GM19463 (cell line): ENCODE measurements around the gene COL4A4.
"Not testable (repeated sequence)": the region's sequence is repeated elsewhere in the genome, so short reads cannot be mapped to it uniquely, and the experiment has no call there.

Experiments
- ATAC-seq: cut with Tn5 transposase; IDR thresholded peaks from one replicate; pipeline ENCODE4 v1.9.1; 2021; ENCODE audit warnings: mild to moderate bottlenecking, moderate library complexity; ENCODE audit not compliant: unreplicated experiment

The COL4A4 gene

DNA sequence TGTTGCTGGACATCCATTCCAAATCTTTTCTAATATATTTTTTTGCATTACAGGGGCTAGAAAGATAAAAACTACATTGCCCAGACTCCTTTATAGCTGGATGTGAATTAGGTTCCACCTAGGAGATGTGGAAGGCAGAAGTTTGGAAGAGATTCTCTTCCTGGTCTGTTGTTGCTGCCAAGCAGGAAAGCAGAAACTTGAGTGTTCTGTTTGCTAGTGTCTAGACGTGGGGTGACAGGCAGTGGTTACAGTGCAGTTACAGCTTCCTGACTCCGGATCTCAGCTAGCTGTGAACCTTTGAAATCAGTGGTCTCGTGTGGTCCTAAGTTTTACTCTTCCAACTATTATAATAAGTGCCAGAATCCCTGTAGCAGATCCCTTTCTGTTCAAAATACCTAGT is 46.2 kb downstream of the COL4A4 start:
- ATAC-seq, result no peak

DNA sequence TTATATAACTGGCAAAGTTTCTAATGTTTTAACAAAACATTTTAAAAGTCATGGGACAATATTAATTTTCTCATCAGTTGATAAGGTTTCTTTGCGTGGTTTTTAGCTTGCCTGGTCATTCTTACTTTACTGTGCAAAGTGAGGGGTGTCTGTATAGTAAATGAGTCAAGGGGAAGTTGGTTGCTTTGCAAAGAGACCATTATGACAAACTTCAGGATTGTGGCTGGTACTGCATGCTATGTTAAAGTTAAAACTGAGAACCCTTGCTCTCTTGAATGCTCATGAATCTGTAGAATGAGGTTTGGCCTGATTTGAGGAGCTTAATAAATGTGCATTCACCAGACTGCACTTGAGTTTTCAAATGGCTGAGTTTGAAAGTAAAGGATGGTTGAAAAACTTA is 47.0 kb downstream of the COL4A4 start:
- ATAC-seq, result peak; percentile 52

DNA sequence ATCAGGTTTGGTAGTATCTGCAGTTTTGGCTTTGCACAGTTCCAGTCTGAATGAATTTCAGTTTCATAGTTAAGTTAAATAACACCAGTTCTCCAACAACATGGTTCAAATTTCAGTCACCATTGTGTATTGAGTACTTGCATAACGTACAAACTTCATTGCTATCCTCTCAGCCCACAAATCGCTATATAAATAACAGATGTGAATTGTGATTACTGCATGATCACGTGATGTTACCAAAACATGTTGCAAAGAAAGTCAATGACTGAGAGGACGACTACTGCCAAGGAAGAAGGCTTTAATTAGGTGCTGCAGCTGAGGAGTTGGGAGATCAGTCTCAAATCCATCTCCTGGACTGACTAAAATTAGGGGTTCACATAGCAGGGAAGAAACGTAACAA is 48.2 kb downstream of the COL4A4 start:
- no peak for ATAC-seq

DNA sequence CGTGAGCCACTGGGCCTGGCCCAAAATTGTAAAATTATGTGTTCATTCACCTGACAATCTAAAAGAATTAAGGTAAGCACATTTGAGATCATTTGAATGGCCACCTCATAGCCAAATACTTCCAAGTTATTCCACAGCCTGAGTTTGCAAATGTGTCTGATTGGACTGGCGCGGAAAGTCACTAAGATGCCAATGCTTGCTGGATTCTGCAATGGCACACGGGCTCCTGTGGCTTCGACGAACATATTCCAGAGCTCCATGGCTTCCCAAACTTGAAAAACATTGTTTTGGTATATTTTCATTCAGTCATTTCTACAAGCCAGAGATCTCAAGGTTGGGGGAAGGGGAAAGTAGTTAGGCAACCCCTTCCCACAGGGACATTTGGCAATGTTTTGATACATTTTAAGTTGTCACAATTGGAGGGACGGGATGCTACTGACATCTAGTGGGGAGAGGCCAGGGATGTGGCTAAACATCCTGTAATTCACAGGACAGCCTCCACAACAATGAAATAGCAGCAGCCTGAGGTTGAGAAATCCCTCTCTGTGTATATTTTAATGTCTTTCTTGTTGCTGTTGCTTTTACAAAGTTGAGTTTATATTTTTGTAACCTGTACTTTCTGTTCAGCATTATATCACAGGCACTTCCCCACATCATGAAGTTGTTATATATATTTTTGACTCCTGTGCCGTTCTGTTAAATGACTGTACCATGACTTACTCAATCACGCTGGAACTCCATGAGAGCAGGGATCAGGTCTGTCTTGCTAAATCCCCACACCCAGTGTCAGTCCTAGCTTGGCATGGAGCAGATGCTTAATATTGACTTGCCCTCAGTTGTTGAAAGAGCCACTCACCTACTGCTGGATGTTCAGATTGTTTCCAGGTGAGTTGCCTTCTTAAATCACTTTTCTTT is 56.9 kb downstream of the COL4A4 start:
- peak; percentile 91 for ATAC-seq

DNA sequence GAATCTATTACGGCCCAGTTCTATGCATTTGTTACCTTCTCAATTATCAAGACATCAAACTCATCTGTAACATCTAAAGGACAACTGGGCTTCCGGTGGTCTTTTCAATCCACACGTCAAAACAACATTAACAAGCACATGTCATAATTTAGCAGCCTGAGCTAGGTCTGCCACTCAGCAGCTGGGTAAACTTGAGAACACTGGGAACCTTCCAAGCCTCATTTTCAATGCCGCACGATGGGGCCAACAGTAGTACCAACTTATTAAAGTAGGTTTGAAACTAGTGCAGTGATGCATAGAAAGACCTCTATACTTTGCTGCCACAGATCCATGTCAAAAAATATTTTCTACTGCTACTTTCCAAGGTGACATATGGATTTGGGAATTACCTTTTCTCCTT is 60.4 kb downstream of the COL4A4 start:
- no peak for ATAC-seq

DNA sequence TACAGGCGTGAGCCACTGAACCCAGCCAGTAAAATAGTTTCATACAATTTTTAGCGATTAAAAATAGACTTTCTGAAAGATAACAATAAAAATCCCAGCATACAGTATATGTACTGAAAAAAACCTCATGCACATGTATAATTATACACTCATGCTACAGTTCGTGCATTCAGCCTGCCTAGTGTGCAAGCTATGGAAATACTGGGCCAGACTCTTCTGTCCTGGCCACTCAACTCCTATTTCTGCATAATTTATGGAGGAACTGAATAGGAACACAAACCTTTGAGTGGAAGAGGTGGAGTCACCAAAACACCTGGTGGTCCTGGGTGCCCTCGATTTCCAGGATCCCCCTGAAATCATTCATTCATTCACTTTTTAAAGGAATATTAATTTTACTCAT is 64.7 kb downstream of the COL4A4 start:
- no peak for ATAC-seq

DNA sequence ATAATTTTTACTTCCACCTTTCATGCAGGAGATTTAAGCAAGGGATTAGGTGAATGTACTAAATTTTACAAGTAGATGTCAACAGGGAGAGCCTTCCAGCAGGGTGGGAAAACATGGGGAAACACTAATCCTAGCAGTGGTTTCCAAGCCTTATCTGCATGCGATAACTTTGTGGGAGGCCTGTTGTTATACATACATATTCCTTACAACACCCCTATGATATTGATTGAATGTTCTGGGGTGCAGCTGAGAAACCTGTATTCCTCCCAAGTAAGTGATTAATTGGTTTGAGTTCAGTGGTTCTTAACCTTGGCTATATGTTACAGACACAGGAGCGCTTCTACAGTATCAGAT is 65.9 kb downstream of the COL4A4 start:
- no peak for ATAC-seq

DNA sequence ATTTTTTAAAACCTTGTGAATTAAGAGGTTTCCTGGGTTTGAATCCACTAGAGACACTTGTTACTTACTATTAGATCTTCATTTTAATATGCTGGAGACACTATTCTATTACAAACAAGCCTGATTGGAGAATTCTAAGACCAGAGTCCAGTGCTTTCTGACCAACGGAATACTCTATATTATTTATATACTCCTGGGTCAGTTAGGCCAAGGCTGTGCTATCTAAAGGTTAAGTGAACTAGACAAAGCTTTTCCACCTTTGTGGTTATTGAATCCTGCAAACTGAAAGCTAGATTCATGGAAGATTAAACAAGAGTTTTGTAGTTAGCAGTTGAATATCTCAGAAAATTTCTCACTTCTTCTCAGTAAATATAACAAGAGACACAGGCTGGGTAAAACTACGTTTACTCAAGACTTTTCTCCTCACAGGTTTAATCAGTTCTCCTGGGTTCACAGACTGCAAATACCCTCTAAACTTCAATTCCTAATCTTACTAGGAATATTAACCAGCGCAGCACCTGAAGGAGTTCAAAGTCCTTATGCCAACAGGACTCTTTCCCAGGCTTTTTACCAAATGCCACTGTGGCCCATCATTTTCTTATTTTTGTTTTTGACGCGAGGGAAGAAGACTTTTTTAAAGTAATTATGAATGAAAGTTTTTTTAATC is 66.4 kb downstream of the COL4A4 start:
- no peak for ATAC-seq

DNA sequence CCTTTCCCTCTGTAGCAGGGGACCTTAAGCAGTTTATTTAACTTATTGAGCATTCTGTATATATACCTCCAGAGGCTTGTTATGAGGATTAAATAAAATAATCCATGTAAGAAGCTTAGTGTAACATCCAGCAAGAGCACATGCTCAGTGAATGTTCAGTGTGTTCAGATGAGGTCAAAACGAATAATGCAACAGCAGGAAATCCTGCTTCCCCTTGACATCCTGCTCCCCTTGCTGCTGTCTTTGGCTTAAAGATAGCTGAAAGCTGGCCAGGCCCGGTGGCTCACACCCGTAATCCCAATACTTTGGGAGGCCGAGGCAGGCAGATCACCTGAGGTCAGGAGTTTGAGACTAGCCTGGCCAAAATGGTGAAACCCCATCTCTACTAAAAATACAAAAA is 68.7 kb downstream of the COL4A4 start:
- ATAC-seq, result no peak

DNA sequence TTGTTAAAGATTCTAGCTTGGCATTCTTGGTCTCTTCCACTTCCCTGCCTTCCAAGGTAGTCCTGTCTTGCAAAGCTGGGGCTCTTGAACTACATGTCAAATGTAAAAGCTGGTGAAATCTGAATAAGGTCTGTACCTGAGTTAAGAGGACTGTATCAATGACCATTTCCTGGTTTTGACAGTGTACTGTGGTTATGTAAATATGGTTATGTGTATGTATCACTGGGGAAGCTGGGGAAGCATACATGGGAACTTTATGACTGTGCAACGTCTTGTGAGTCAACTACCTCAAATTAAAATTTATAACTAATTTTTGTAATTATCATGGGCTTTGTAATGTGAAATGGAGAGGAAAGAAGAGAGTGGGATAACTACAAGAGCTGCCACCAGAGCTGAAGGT is 81.7 kb downstream of the COL4A4 start:
- ATAC-seq, result peak; percentile 97

DNA sequence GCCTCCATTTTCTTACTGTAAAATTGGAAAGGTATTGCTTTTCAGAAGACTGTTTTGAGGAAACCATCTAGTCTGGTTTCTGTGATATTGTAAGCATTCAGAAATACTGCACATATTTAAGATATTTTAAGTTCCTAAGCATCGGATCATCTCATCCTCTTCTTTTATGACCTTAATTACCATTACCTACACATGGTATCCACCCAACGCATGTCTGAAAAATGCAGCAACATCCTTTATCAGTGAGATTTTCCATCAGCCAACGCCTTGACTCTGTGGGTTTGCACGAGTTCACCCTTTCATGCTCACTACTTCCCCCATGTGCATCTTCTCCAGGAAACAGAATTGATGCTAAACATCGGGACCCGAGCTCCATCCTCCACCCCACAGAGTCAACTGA is 84.3 kb downstream of the COL4A4 start:
- ATAC-seq, result no peak

DNA sequence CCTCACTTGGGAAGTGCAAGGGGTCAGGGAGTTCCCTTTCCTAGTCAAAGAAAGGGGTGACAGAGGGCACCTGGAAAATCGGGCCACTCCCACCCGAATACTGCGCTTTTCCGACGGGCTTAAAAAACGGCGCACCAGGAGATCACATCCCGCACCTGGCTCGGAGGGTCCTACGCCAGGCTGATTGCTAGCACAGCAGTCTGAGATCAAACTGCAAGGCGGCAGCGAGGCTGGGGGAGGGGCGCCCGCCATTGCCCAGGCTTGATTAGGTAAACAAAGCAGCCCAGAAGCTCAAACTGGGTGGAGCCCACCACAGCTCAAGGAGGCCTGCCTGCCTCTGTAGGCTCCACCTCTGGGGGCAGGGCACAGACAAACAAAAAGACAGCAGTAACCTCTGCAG is 98.9 kb downstream of the COL4A4 start:
- ATAC-seq, result not testable (repeated sequence)

DNA sequence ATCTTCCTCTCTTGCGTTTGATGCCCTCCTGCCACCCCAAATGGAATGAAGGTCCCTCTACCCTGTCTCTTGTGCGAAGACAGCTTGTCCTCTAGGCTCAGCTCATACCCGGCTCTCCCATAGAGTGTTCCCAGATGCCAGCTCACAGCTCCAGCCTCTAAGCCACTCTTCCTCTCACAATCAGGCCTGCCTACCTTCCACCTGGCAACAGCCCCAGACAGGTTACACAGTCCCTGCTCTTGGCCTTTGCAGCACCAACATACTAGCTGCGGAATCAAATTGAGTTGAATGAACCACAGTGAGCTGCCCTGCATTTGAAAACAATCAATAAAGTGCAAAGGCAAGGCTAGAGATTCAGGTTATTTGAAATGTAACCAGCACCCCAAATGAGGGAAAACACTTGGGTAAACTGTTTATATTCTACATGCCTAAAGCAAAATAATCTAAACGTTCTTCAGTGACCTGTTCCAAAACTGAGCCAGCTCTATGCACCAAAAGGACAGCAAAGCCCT is 105.1 kb downstream of the COL4A4 start:
- no peak for ATAC-seq

DNA sequence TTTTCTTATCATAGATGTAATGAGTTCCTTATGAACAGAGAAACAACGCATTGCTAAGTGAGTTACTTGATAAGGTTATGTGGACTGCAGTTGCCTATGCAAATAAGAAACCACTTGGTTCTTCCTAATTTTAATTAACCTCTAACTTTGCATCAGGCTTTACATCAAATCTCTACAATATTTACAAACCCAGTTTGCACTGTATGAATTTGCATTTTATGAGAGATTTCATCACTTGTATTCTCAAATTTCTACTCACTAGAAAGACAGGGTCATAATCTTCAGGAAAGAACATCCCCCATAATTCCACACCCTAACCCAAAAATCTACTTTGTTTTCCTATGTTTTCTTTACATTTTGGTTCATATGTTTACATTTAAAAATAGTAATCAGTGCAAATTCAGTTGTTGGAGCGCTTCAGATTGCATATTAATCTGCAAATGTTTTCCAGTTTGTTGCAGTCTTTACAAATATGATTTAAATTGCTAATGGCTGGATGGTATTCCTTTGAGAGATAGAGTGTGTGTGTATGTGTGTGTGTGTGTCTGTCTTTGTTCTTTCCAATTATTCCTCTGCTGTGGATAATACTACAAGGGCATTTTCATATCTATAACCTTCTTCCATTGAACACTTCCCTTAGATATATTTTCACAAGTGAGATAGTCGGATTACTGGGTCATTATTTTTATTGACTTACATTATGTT is 106.1 kb downstream of the COL4A4 start:
- no peak for ATAC-seq

DNA sequence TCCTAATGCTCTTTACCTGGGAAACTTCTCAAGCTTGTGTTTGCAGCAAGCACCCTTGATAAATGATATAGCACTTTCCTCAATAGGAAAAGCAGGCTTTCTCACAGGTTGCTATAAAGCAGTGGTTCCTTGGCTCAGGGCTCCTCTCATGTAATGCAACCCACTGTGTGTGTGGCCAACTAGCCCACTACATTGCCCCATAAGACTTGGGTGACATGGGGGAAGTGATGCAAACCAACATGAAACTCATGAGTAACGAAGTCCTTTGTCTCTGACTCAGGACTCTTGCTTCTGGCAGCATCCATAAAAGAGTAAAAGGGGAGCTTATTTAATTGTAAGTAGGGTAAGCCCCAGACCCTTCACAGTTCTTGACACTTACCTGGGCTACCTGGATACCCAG is 106.9 kb downstream of the COL4A4 start:
- no peak for ATAC-seq

DNA sequence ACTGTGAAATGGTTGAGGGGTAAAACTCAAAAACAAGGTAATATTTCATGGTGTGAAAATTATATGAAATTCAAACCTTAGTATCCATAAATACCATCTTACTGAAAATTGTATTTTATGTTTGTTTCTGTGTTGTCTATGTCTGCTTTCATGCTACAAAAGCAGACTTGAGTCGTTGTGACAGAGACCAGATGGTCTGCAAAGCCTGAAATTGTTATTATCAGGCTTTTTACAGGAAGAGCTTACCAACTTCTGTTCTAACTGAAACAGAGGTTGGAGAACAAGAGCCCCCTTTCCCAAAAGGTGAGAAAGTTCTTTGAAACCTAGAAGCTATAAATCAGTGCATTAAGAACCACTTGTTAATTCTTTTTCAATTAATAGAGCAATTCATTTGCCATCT is 110.0 kb downstream of the COL4A4 start:
- no peak for ATAC-seq

DNA sequence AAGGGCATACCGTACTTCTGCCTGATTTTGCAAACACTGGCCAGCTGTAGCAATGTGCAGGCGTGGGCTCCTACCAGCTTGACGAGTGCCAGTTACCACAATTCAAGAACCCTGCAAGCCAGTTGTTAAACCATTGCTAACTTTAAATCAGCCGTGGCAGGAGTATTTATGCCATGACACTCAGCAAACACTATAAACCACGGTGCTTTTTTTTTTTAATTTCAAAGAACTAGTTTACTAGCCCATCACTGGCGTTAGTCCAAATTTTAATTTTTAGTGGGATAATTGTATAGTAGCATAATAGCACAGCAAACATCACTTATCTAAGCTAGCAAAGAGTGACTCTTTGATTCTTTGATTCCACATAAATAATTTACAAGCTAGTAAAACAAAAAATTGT is 111.1 kb downstream of the COL4A4 start:
- ATAC-seq, result no peak

DNA sequence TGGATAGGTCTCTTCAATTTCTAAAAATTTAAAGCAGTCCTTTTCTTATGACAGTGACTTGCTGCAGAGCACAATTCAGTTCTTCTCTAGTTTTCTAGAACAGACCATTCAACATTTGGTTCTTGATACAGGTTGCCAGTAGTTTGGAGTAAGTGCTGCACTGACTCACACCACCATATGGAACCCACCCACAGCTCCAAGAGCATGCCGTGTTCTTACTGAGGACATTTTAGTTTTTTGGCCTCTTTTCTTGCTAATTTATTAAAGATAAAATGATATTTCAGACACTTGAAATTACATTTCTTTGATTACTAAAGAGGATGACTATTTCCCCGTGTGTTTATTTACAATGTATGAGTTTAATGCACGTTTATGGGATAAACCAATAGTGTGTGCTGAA is 120.0 kb downstream of the COL4A4 start:
- ATAC-seq, result no peak

DNA sequence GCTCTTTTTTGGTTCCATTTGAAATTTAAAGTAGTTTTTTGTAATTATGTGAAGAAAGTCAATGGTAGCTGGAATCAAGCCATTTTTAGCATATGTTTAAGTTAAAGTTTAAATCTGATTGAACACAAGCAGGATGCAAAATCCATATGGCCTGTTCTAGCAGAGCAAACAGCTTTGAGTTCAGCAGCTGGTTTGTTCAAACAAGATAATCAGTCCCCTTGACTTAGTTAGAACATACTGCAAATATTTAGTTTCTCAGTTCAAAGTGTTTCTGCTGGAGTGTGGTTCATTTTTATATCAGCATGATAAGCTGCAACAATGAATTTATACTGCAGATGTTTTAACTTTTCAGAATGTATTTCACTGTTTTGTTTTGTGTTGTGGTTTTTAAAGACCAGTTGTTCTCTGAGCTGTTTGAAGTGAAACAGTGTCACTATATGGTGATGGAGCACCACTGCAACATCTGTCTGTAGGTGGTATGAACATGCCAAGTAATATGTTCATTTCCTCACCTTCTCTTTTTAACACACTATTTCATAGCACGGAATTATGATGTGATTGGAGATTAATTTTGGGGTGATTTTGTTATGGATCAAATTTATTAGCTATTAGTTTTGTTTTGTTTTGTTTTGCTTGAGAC is 125.3 kb downstream of the COL4A4 start:
- ATAC-seq, result no peak

DNA sequence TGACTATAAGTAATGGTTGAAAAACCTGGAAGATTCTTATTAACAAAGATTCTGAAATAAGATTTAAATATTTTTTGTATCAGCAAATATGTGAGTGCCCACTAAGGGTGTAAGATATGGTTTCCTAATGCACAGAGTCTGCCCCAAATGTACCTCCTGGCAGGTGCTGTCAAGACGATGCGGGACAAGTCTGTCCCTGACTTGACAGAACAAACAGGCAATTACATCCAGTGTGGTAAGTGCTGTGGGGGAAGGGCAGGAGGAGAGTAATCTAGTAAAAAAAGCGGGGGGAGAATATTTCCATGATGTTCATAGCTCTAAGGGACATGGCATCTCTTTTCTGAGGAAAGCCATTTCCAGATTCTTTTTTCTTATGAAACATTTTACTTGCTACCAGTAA is 127.5 kb downstream of the COL4A4 start:
- no peak for ATAC-seq

DNA sequence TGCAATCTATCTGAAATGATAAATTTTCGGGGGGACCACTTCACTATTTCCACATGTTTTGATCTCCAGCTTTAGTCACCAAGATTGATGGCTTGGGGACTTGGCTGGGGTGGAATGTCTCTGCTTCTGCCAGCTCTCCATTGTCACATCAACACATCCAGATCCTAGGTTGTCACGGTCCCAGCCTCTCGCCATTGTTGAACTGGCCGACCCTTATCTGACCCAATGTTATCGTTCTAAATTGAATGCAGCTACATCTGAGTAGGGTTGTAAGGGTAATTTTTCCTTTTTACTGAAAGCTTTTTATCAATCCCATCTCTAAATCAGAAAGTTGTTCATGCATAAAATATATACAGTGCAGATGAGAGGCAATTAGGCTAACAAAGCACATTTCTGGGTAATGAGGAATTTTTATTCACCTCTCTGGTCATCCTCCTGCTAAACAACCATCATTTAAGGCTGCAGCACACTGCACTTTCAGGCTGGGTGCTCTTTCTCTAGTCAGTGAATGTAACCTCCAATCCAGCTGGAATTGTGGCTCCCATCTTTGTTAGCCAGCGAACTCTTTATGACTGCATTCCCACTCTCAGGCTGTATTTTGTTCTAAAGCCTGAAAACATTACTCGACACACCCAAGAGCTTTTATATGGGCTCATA is 128.2 kb downstream of the COL4A4 start:
- ATAC-seq, result no peak
